Nephron progenitor cell (in vitro differentiated cells): ENCODE measurements around the gene BMP2K.
A peak's percentile ranks its signal among the peaks of the same experiment; 100 is the strongest.

Experiments
- DNase-seq: peaks from one replicate; pipeline ENCODE4 v3.0.0; 2021
- H3K27ac Mint-ChIP-seq: 2 replicates; pipeline ENCODE4 v1.8.0; 2021; ENCODE audit warnings: mild to moderate bottlenecking, moderate library complexity, mixed read lengths
- H3K27me3 Mint-ChIP-seq: 2 replicates; pipeline ENCODE4 v1.8.0; 2021; ENCODE audit warnings: mild to moderate bottlenecking, low read depth, mixed read lengths; ENCODE audit not compliant: poor library complexity
- H3K36me3 Mint-ChIP-seq: 2 replicates; pipeline ENCODE4 v1.8.0; 2021; ENCODE audit warnings: low read depth, mixed read lengths
- H3K4me1 Mint-ChIP-seq: 2 replicates; pipeline ENCODE4 v1.8.0; 2021; ENCODE audit warnings: mixed read lengths
- H3K4me3 Mint-ChIP-seq: 2 replicates; pipeline ENCODE4 v1.8.0; 2021; ENCODE audit warnings: mild to moderate bottlenecking, moderate library complexity, mixed read lengths
- H3K9me3 Mint-ChIP-seq: 2 replicates; pipeline ENCODE4 v1.8.0; 2021; ENCODE audit warnings: mild to moderate bottlenecking, moderate library complexity, mixed read lengths
- TF ChIP-seq, protein P1 (sequence below): fragments of 200-600 bp; sonication (generic); IDR thresholded peaks from 2 replicates; pipeline ENCODE4 v1.5.0; 2021; ENCODE audit warnings: antibody characterized with exemption

The BMP2K gene

DNA sequence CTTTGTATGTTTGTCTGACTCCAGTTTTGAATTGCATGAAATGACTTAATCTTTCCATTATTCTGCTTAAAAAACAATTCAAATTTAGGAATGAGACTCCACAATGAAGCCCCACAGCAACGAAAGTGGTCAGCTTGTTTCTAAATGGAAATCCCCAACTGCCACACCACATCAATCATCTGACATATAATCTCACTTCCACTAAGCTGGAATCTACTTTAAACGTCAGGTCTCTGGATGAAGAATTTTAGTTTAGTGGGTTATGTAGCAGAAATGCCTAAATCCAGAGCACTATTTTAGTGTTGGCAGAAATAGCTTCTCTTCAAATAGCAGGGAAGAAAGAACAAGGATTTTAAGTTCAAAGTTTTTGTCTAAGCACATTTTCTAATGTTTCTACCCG, 1.7 kb upstream of the BMP2K start:
- Mint-ChIP-seq H3K36me3 (no peaks in the 10 kb centered on the region), H3K4me3 (peak overlapping the region; percentile 92), H3K9me3 (no peaks in the 10 kb centered on the region), H3K4me1 (peaks cover 13% of the 10 kb centered on the region), H3K27ac (peak overlapping the region; percentile 100), H3K27me3 (peaks cover 6% of the 10 kb centered on the region)
- TF ChIP-seq, protein P1, sequence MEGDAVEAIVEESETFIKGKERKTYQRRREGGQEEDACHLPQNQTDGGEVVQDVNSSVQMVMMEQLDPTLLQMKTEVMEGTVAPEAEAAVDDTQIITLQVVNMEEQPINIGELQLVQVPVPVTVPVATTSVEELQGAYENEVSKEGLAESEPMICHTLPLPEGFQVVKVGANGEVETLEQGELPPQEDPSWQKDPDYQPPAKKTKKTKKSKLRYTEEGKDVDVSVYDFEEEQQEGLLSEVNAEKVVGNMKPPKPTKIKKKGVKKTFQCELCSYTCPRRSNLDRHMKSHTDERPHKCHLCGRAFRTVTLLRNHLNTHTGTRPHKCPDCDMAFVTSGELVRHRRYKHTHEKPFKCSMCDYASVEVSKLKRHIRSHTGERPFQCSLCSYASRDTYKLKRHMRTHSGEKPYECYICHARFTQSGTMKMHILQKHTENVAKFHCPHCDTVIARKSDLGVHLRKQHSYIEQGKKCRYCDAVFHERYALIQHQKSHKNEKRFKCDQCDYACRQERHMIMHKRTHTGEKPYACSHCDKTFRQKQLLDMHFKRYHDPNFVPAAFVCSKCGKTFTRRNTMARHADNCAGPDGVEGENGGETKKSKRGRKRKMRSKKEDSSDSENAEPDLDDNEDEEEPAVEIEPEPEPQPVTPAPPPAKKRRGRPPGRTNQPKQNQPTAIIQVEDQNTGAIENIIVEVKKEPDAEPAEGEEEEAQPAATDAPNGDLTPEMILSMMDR = no peak
- no peak for DNase-seq

DNA sequence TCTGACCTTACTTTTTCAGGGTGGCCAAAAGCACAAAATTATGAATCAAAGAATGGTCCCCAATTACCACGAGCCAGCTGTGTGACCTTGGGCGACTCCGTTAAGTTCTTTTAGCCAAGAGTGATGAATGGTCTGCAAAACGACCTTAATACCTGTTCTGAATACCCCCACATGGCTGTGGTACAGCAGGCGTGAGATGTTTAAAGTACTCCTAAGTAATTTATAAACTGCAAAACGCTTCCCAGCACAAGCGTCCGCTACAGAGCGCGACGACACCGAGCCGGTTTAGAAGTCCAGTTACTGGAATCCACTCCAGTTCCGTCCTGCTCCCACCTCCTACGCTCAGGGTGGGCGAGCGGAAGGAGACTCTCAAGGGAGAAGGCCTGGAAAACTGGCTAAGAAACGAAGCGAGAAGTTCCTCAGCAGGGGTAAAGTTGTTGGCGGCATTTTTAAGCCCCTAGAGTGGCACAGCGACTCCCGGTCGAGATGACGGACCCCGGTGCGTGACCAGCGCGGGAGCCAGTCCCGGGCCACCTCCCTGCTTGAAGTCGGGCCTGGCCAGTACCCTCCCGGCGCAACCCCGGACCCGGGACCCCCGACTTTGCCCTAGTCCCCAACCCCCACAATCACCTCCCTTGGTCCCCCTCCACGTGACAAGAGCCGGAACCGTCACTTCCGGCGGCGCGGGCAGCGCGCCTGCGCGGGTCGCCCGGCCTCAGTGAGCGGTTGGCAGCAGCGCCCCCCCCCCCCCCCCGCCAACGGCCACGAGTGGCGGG, 659 bp upstream of the BMP2K start:
- H3K4me3 Mint-ChIP-seq = peak overlapping the region; percentile 92
- H3K4me1 Mint-ChIP-seq = peaks cover 13% of the 10 kb centered on the region
- TF ChIP-seq, protein P1 = no peak
- H3K27me3 Mint-ChIP-seq = peaks cover 6% of the 10 kb centered on the region
- DNase-seq = peak; percentile 77
- peak overlapping the region; percentile 100 for H3K27ac Mint-ChIP-seq
- H3K36me3 Mint-ChIP-seq = no peaks in the 10 kb centered on the region
- H3K9me3 Mint-ChIP-seq = no peaks in the 10 kb centered on the region

DNA sequence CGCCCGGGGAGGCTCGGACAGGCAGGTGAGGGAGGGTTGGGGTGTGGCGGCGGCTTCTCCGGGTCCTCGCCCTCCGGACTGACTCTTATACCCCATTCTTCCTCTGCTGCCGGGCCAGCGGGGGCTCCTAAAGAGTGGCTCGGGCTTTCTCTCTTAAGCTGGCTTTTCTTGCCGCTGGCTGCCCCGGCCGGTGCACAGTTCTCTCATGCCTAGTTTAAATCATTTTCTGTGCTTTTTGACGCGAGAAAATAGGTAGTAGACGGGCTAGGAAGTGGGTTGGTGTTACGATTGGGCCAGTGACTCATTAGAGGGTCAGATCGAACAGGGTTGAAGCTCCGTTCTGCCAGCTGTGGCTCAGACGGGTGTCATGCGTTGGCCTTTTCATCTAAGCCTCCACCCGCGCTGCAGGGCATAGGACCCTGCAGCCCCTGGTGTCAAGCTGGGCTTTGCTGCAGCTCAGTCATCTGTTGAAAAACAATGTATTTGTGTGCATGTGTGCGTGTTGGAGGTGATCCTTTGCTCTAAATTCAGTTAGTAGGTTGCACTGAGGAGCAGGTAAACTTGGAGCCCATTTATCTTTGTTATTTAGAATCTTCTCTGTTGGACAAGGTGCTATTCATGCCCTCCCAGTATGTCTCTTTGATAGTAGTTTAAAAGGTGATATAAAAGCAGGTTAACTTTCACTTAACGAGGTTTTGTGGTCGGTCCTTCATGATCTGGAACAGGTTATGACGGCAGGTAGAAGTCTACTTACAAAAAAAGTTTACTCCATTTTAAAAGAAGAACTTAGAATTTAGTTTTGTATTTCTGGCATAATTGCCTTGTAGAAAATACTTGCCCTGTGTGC, 802 bp downstream of the BMP2K start:
- TF ChIP-seq, protein P1 = no peak
- Mint-ChIP-seq H3K4me3 (no peak overlapping the region), H3K9me3 (no peaks in the 10 kb centered on the region), H3K27ac (peak overlapping the region; percentile 98), H3K27me3 (peaks cover 6% of the 10 kb centered on the region), H3K4me1 (peaks cover 13% of the 10 kb centered on the region), H3K36me3 (no peaks in the 10 kb centered on the region)
- peak; percentile 43 for DNase-seq

GRCh38 chr4:78777576-78777940, 1.4 kb downstream of the BMP2K start:
- Mint-ChIP-seq H3K27me3 (peaks cover 5% of the 10 kb centered on the region), H3K4me3 (no peak overlapping the region)

GRCh38 chr4:78778530-78778929, 2.4 kb downstream of the BMP2K start:
- TF ChIP-seq, protein P1 = no peak
- Mint-ChIP-seq H3K27me3 (peaks cover 3% of the 10 kb centered on the region), H3K27ac (no peak overlapping the region)

More at GRCh38 chr4:78777576-78777940, 1.4 kb downstream of the BMP2K start:
- TF ChIP-seq, protein P1 = no peak
- no peaks in the 10 kb centered on the region for H3K9me3 Mint-ChIP-seq
- no peaks in the 10 kb centered on the region for H3K36me3 Mint-ChIP-seq
- no peak overlapping the region for H3K27ac Mint-ChIP-seq
- peaks cover 13% of the 10 kb centered on the region for H3K4me1 Mint-ChIP-seq
- DNase-seq = no peak

More at GRCh38 chr4:78778530-78778929, 2.4 kb downstream of the BMP2K start:
- Mint-ChIP-seq H3K4me3 (no peak overlapping the region), H3K4me1 (peaks cover 13% of the 10 kb centered on the region), H3K36me3 (no peaks in the 10 kb centered on the region), H3K9me3 (no peaks in the 10 kb centered on the region)
- DNase-seq = no peak
